ENCODE results near the gene GPR42. TPM values are rescaled to one million over a fixed set of nuclear protein-coding genes. Genes with fewer than 3 reads are reported as not detected.

The GPR42 gene
- total and polyA plus RNA-seq, 10 of the 15 experiments (the other 5 are each of a cell fraction or from before 2014, with no cell fraction given): 0.13 TPM; not detected in 9

DNA sequence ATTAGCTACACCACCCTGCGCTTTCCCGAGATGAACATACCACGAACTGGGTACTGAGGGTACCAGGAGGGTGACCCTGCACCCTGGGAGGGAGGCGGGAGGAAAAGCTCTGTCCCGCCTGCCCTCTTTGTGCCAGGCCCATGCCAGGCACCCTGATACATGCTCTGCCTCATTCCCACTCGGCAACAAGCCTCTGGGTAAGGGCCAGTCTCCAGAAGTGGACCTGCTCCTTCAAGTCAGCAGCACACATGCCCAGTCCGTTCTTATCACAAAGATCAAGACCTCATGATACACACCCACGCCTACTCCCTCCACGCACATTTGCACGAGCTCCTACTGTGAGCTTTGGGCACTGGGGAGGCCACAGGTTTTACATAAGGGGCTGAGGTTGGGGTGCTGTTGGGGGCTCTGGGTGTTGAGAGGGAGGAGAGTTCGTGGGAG is 25.2 kb upstream of the GPR42 start (continued):
- TF ChIP-seq, protein P1, sequence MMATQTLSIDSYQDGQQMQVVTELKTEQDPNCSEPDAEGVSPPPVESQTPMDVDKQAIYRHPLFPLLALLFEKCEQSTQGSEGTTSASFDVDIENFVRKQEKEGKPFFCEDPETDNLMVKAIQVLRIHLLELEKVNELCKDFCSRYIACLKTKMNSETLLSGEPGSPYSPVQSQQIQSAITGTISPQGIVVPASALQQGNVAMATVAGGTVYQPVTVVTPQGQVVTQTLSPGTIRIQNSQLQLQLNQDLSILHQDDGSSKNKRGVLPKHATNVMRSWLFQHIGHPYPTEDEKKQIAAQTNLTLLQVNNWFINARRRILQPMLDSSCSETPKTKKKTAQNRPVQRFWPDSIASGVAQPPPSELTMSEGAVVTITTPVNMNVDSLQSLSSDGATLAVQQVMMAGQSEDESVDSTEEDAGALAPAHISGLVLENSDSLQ (IDR thresholded peaks at IDR 0.05): no peak
- TF ChIP-seq IKZF2 (IDR thresholded peaks at IDR 0.05) (no peak), ZNF384 (IDR thresholded peaks at IDR 0.05; ENCODE audit: borderline replicate concordance, low read depth, low read length) (no peak), TBL1XR1 (IDR thresholded peaks at IDR 0.05; ENCODE audit: low read depth, low read length) (no peak), BHLHE40 (IDR thresholded peaks at IDR 0.05; ENCODE audit: borderline replicate concordance in 1 of 2, low read depth in 2 of 2, low read length in 1 of 2) (peak; percentile 63 to 70; a peak in 2 of 4 replicates), SREBF1 (IDR thresholded peaks at IDR 0.05; ENCODE audit: low read length) (no peak), HDAC6 (IDR thresholded peaks at IDR 0.05; ENCODE audit: unreplicated experiment) (no peak), NFYB (IDR thresholded peaks at IDR 0.05; ENCODE audit: insufficient read depth, low read depth, low read length) (no peak), MXI1 (IDR thresholded peaks at IDR 0.05; ENCODE audit: low read depth, low read length) (no peak), SIX5 (IDR thresholded peaks at IDR 0.05; ENCODE audit: low read depth, low read length, severe bottlenecking) (no peak), SUZ12 (IDR thresholded peaks at IDR 0.05; ENCODE audit: unreplicated experiment) (no peak), YBX1 (IDR thresholded peaks at IDR 0.05) (no peak), STAT3 (IDR thresholded peaks at IDR 0.05; ENCODE audit: low read depth, low read length) (no peak), CBX5 (IDR thresholded peaks at IDR 0.05; ENCODE audit: low read depth) (no peak), HDAC2 (IDR thresholded peaks at IDR 0.05) (no peak), ZSCAN29 (IDR thresholded peaks at IDR 0.05) (no peak), IKZF1 (conservative IDR thresholded peaks at IDR 0.05) (no peak), POLR2A (IDR thresholded peaks at IDR 0.05; ENCODE audit: low read depth, low read length) (0 out of 2 replicates have a peak, but pooled peaks have one; percentile 25)
- TF ChIP-seq, protein P2, sequence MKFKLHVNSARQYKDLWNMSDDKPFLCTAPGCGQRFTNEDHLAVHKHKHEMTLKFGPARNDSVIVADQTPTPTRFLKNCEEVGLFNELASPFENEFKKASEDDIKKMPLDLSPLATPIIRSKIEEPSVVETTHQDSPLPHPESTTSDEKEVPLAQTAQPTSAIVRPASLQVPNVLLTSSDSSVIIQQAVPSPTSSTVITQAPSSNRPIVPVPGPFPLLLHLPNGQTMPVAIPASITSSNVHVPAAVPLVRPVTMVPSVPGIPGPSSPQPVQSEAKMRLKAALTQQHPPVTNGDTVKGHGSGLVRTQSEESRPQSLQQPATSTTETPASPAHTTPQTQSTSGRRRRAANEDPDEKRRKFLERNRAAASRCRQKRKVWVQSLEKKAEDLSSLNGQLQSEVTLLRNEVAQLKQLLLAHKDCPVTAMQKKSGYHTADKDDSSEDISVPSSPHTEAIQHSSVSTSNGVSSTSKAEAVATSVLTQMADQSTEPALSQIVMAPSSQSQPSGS (IDR thresholded peaks at IDR 0.05; ENCODE audit: low read length): no peak
- TF ChIP-seq, protein P3, sequence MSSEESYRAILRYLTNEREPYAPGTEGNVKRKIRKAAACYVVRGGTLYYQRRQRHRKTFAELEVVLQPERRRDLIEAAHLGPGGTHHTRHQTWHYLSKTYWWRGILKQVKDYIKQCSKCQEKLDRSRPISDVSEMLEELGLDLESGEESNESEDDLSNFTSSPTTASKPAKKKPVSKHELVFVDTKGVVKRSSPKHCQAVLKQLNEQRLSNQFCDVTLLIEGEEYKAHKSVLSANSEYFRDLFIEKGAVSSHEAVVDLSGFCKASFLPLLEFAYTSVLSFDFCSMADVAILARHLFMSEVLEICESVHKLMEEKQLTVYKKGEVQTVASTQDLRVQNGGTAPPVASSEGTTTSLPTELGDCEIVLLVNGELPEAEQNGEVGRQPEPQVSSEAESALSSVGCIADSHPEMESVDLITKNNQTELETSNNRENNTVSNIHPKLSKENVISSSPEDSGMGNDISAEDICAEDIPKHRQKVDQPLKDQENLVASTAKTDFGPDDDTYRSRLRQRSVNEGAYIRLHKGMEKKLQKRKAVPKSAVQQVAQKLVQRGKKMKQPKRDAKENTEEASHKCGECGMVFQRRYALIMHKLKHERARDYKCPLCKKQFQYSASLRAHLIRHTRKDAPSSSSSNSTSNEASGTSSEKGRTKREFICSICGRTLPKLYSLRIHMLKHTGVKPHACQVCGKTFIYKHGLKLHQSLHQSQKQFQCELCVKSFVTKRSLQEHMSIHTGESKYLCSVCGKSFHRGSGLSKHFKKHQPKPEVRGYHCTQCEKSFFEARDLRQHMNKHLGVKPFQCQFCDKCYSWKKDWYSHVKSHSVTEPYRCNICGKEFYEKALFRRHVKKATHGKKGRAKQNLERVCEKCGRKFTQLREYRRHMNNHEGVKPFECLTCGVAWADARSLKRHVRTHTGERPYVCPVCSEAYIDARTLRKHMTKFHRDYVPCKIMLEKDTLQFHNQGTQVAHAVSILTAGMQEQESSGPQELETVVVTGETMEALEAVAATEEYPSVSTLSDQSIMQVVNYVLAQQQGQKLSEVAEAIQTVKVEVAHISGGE (CRISPR knock-in tag; IDR thresholded peaks at IDR 0.05): no peak
- TF ChIP-seq, protein P4, sequence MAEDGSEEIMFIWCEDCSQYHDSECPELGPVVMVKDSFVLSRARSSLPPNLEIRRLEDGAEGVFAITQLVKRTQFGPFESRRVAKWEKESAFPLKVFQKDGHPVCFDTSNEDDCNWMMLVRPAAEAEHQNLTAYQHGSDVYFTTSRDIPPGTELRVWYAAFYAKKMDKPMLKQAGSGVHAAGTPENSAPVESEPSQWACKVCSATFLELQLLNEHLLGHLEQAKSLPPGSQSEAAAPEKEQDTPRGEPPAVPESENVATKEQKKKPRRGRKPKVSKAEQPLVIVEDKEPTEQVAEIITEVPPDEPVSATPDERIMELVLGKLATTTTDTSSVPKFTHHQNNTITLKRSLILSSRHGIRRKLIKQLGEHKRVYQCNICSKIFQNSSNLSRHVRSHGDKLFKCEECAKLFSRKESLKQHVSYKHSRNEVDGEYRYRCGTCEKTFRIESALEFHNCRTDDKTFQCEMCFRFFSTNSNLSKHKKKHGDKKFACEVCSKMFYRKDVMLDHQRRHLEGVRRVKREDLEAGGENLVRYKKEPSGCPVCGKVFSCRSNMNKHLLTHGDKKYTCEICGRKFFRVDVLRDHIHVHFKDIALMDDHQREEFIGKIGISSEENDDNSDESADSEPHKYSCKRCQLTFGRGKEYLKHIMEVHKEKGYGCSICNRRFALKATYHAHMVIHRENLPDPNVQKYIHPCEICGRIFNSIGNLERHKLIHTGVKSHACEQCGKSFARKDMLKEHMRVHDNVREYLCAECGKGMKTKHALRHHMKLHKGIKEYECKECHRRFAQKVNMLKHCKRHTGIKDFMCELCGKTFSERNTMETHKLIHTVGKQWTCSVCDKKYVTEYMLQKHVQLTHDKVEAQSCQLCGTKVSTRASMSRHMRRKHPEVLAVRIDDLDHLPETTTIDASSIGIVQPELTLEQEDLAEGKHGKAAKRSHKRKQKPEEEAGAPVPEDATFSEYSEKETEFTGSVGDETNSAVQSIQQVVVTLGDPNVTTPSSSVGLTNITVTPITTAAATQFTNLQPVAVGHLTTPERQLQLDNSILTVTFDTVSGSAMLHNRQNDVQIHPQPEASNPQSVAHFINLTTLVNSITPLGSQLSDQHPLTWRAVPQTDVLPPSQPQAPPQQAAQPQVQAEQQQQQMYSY (CRISPR knock-in tag; IDR thresholded peaks at IDR 0.05): no peak

Data from GM12878 (cell line).